ENCODE results near the gene OR52N1. TPM values are rescaled to one million over a fixed set of nuclear protein-coding genes. Genes with fewer than 3 reads are reported as not detected.

Gene OR52N1
- total RNA-seq, 4 donors from 2014 or later: not detected

GRCh38 chr11:5737091-5737490 lies 54.0 kb downstream of the OR52N1 start:
- H3K9me3 ChIP-seq: no peaks in the 10 kb centered on the region
- H3K4me3 ChIP-seq: no peak overlapping the region
- no peaks in the 10 kb centered on the region for H3K27me3 ChIP-seq
- H3K4me1 ChIP-seq: no peaks in the 10 kb centered on the region
- no peak for DNase-seq (ENCODE audit: extremely low spot score)
- TF ChIP-seq CTCF (IDR thresholded peaks at IDR 0.05) (no peak), EP300 (IDR thresholded peaks at IDR 0.05) (no peak), POLR2AphosphoS5 (IDR thresholded peaks at IDR 0.05) (no peak), POLR2A (IDR thresholded peaks at IDR 0.05; ENCODE audit: low read depth) (no peak)
- intact Hi-C loops (cut with DNase I): no loop called here
- H3K36me3 ChIP-seq: no peaks in the 10 kb centered on the region
- H3K27ac ChIP-seq (replicated peaks in 1 of 4): no peak overlapping the region

Other genes with a start within 250 kb of the OR52N1 start
- gene OR52H1, start 242.7 kb downstream of the OR52N1 start, total RNA-seq: not detected
- not detected for gene OR52B6, start 210.4 kb downstream of the OR52N1 start, total RNA-seq
- 1 to 10 TPM; 1.8 to 3.4 (median 2.5) TPM for gene TRIM6, start 194.6 kb downstream of the OR52N1 start, total RNA-seq
- 1 to 10 TPM; 3.0 to 5.0 (median 3.9) TPM for gene TRIM34, start 166.3 kb downstream of the OR52N1 start, total RNA-seq
- gene TRIM5, start 106.2 kb downstream of the OR52N1 start, total RNA-seq: 10 to 100 TPM; 15.9 to 21.5 (median 16.6) TPM
- gene TRIM22, start 101.5 kb downstream of the OR52N1 start, total RNA-seq: 10 to 100 TPM; 27.1 to 46.6 (median 36.7) TPM
- gene OR56B1, start 54.8 kb downstream of the OR52N1 start, total RNA-seq: not detected
- gene OR52N4, start 37.0 kb downstream of the OR52N1 start, total RNA-seq: not detected
- under 1 TPM in 1 of 4 donors, not detected in 3; 0.17 TPM for gene OR52N5, start 7.9 kb downstream of the OR52N1 start, total RNA-seq
- gene OR52N2, start 17.7 kb upstream of the OR52N1 start, total RNA-seq: not detected
- gene OR52E6, start 50.6 kb upstream of the OR52N1 start, total RNA-seq: not detected
- gene OR52E8, start 66.4 kb upstream of the OR52N1 start, total RNA-seq: not detected
- not detected for gene OR52E4, start 89.4 kb upstream of the OR52N1 start, total RNA-seq
- gene OR52E5, start 101.9 kb upstream of the OR52N1 start, total RNA-seq: not detected
- gene OR56A3, start 151.0 kb upstream of the OR52N1 start, total RNA-seq: not detected
- gene OR56A5, start 177.2 kb upstream of the OR52N1 start, total RNA-seq: not detected
- not detected for gene OR52L1, start 195.7 kb upstream of the OR52N1 start, total RNA-seq
- gene OR56A4, start 215.7 kb upstream of the OR52N1 start, total RNA-seq: not detected
- gene OR56A1, start 239.5 kb upstream of the OR52N1 start, total RNA-seq: not detected